RWPE1 (cell line): ENCODE measurements around the gene CALHM4.

ENCODE experiments used
- CTCF ChIA-PET: fragments of 350-600 bp; sonication (Branson Sonifier 250); formaldehyde crosslinking; extraction: SDS; loops from one replicate; lab custom pipeline; 2021; lab: Yijun Ruan, JAX
- POLR2A ChIA-PET: fragments of 400-600 bp; formaldehyde crosslinking; extraction: SDS; loops from one replicate; lab custom pipeline; 2020; ENCODE audit warnings: antibody characterized with exemption; ENCODE audit not compliant: low non-redundant PET; lab: Yijun Ruan, JAX
- DNase-seq: peaks from one replicate; pipeline ENCODE4 v3.0.0; 2012; ENCODE audit warnings: low spot score
- H3K27ac ChIP-seq: fragments of 450-650 bp; 2 replicates; pipeline ENCODE4 v1.5.1; 2017
- CTCF ChIP-seq: fragments of 450-650 bp; conservative IDR thresholded peaks from 2 replicates; pipeline ENCODE4 v1.5.1; 2017; ENCODE audit warnings: low read depth, mild to moderate bottlenecking

CALHM4 gene

DNA sequence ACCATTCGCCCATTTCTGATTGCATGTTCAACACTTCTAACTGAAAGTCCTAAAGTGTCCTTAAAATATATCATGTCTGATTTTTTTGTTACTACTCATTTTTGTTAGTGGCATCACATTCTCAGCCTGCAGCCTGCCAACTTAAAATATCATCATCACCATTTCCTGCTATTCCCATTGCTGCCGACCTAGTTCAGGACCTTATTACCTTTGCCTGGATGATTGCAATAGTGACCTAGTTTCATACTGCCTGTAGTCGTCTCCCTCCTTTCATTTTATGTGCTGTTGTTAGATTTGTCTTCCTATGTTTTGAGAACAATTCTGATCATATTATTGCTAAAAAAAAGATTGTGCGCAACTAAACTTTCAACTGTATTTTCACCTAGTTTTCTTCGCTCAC lies 23.9 kb downstream of the CALHM4 start:
- no peak for TF ChIP-seq CTCF
- no peak for DNase-seq
- CTCF ChIA-PET, result no interaction called here
- no peak overlapping the region for H3K27ac ChIP-seq
- POLR2A ChIA-PET, result no interaction called here

DNA sequence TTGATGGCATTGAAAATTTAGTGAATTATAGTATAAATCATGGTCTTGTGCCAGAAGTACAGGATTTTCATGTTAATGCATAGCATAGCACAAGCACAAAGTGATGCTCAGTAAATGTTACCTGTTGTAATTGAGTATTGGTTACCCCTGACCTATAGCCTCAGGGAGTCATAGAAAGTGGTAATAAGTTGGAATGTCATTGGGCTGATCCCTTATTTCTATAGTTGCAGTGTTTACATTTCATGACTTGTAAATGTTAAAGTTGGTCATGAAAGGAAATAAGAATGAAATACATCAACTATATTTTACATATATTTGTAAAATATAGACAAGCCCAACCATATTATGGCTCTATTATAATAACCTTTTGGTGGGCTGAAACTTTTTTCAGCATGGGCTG lies 24.8 kb downstream of the CALHM4 start:
- ChIA-PET POLR2A (no interaction called here), CTCF (no interaction called here)
- TF ChIP-seq CTCF, result no peak
- DNase-seq, result no peak
- H3K27ac ChIP-seq, result no peak overlapping the region

- no peak overlapping the region for H3K27ac ChIP-seq
- CTCF ChIA-PET, result interaction anchor here (0.7 kb wide), 1 partner anchor 344 kb away, joined by 3 read pairs; no protein-coding TSS in a partner anchor
- no peak for TF ChIP-seq CTCF
- DNase-seq, result no peak
- POLR2A ChIA-PET, result no interaction called here
Observed at GRCh38 chr6:116579143-116579542, 25.6 kb downstream of the CALHM4 start.

GRCh38 chr6:116580198-116580597 lies 26.6 kb downstream of the CALHM4 start:
- POLR2A ChIA-PET, result interaction anchor here (1.0 kb wide), 1 partner anchor 9 kb away, joined by 3 read pairs; the partner anchor contains the start of gene RWDD1
- TF ChIP-seq CTCF, result no peak
- H3K27ac ChIP-seq, result no peak overlapping the region
- CTCF ChIA-PET, result no interaction called here
- DNase-seq, result no peak

- no peak for TF ChIP-seq CTCF
- POLR2A ChIA-PET, result no interaction called here
- DNase-seq, result no peak
- CTCF ChIA-PET, result interaction anchor here (0.7 kb wide), 1 partner anchor 13 kb away, joined by 4 read pairs; no protein-coding TSS in a partner anchor
- no peak overlapping the region for H3K27ac ChIP-seq
Observed at GRCh38 chr6:116586276-116586675, 32.7 kb downstream of the CALHM4 start.

DNA sequence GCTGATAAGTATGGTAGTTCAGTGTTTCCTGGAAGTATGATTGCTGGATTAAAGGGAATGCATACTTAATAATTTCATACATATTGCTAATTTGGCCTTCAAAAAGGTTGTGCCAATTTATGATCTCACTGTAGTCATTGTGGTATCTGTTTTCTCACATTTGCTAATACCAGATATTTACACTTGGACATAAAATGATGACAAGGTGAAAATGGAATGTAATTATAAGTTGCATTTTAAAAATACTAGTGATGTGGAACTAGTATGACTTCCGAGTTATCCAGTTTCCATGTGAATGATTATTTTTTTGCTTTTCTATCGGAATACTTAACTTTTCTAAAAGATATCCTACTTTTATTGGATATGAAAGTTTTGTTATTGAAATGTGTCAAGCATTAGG lies 33.2 kb downstream of the CALHM4 start:
- no peak for TF ChIP-seq CTCF
- ChIA-PET CTCF (no interaction called here), POLR2A (no interaction called here)
- H3K27ac ChIP-seq, result no peak overlapping the region
- DNase-seq, result no peak
